Gastrocnemius medialis (tissue), 4 donors: Measurements from ENCODE around the gene CD151. TPM values are rescaled to one million over a fixed set of nuclear protein-coding genes. Genes with fewer than 3 reads are reported as not detected.

Experiments
- ATAC-seq, 2 donors: fragments of 150-250 bp; one replicate each; pipeline ENCODE4 v1.9.1; 2016
- DNase-seq, 2 donors: peaks; one replicate each; pipeline ENCODE4 v3.0.0-alpha.2; 2019
- H3K27ac ChIP-seq, 4 donors: fragments of 200-600 bp; sonication (generic); 1 replicate in 1 of 4; 2 replicates in 3 of 4; pipeline ENCODE4 v1.5.1; 2016 to 2018; ENCODE audit warnings: mild to moderate bottlenecking in 2 of 4, moderate library complexity in 1 of 4
- H3K27me3 ChIP-seq, 3 donors: fragments of 200-600 bp; sonication (generic) in 2 of 3; 1 replicate in 1 of 3; 2 replicates in 2 of 3; pipeline versions ENCODE4 v1.5.1 to v1.6.0; 2016 to 2019; ENCODE audit warnings: mild to moderate bottlenecking in 1 of 3, moderate library complexity in 1 of 3
- H3K36me3 ChIP-seq, 2 donors: fragments of 200-600 bp; sonication (generic) in 1 of 2; one replicate each; pipeline ENCODE4 v1.5.1; 2017 to 2018
- H3K4me1 ChIP-seq, 2 donors: fragments of 200-600 bp; sonication (generic) in 1 of 2; one replicate each; pipeline ENCODE4 v1.5.1; 2016 to 2017; ENCODE audit warnings: mild to moderate bottlenecking in 2 of 2
- H3K4me3 ChIP-seq, 4 donors: fragments of 200-600 bp; sonication (generic) in 3 of 4; 1 replicate in 1 of 4; 2 replicates in 3 of 4; pipeline ENCODE4 v1.5.1; 2016 to 2019; ENCODE audit warnings: mild to moderate bottlenecking in 2 of 4
- H3K9me3 ChIP-seq, 3 donors: fragments of 200-600 bp; sonication (generic) in 2 of 3; 1 replicate in 1 of 3; 2 replicates in 2 of 3; pipeline ENCODE4 v1.5.1; 2016 to 2019
- CTCF ChIP-seq, 5 experiments: fragments of 450-650 bp in 3 of 5; fragments of 200-600 bp in 2 of 5; sonication (generic) in 2 of 5; IDR thresholded peaks in 4 of 5; conservative IDR thresholded peaks in 1 of 5; 1 replicate in 4 of 5; 2 replicates in 1 of 5; pipeline ENCODE4 v1.5.1; 2016 to 2019; ENCODE audit warnings: antibody characterized with exemption in 5 of 5, mild to moderate bottlenecking in 3 of 5, moderate library complexity in 3 of 5
- POLR2A ChIP-seq, 2 donors: fragments of 450-650 bp; IDR thresholded peaks; one replicate each; pipeline ENCODE4 v1.6.1; 2017; ENCODE audit warnings: antibody characterized with exemption in 2 of 2, mild to moderate bottlenecking in 2 of 2, moderate library complexity in 2 of 2
- in situ Hi-C, 4 donors: fragments of 200-750 bp; cut with MboI; loops; one replicate each; pipeline versions ENCODE4 v1.15.0 to v1.8.0; 2017; ENCODE audit warnings: low sequenced_read_pairs in 4 of 4
- intact Hi-C: fragments of 100-400 bp; cut with DNase I; formaldehyde crosslinking; loops from one replicate; pipeline ENCODE4 v1.15.1; 2023; ENCODE audit warnings: low total_unique reads
- total RNA-seq, 4 donors: library from RNA; depleted of rRNA; stranded (reverse); fragments of >200 nt; gene quantifications; one replicate each; pipeline versions ENCODE4 v1.1.0 to v1.2.3, GENCODE V29; 2016

Gene CD151
- total RNA-seq, 4 donors from 2014 or later: 77.0 to 206 (median 169) TPM

GRCh38 chr11:868394-868793, 35.6 kb downstream of the CD151 start:
- no peak overlapping the region for H3K27ac ChIP-seq
- H3K4me3 ChIP-seq: no peak overlapping the region
- in situ Hi-C loops: no loop called here
- no peak for ATAC-seq
- H3K9me3 ChIP-seq: no peaks in the 10 kb centered on the region
- TF ChIP-seq CTCF (IDR thresholded peaks at IDR 0.05 in 4 of 5, conservative IDR thresholded peaks at IDR 0.05 in 1 of 5): no peak
- intact Hi-C loops: no loop called here
- DNase-seq: no peak
- no peaks in the 10 kb centered on the region for H3K27me3 ChIP-seq
- no peaks in the 10 kb centered on the region for H3K4me1 ChIP-seq
- peaks cover 0 to 8% of the 10 kb centered on the region in 2 donors for H3K36me3 ChIP-seq

GRCh38 chr11:868802-869201, 36.0 kb downstream of the CD151 start:
- no peaks in the 10 kb centered on the region for H3K4me1 ChIP-seq
- peaks cover 0 to 7% of the 10 kb centered on the region in 2 donors for H3K36me3 ChIP-seq
- no peaks in the 10 kb centered on the region for H3K27me3 ChIP-seq
- TF ChIP-seq POLR2A (IDR thresholded peaks at IDR 0.05) (no peak), CTCF (IDR thresholded peaks at IDR 0.05 in 4 of 5, conservative IDR thresholded peaks at IDR 0.05 in 1 of 5) (no peak)
- no peaks in the 10 kb centered on the region for H3K9me3 ChIP-seq
- intact Hi-C loops (no loop called here), in situ Hi-C loops (no loop called here)
- DNase-seq (no peak), ATAC-seq (no peak)
- H3K4me3 ChIP-seq: no peak overlapping the region
- H3K27ac ChIP-seq: no peak overlapping the region

- no peaks in the 10 kb centered on the region for H3K36me3 ChIP-seq
- no peak for ATAC-seq
- no peaks in the 10 kb centered on the region for H3K9me3 ChIP-seq
- intact Hi-C loops (no loop called here), in situ Hi-C loops (no loop called here)
- DNase-seq: no peak
- TF ChIP-seq CTCF (IDR thresholded peaks at IDR 0.05 in 4 of 5, conservative IDR thresholded peaks at IDR 0.05 in 1 of 5) (no peak), POLR2A (IDR thresholded peaks at IDR 0.05) (no peak)
- no peaks in the 10 kb centered on the region for H3K4me1 ChIP-seq
- H3K27me3 ChIP-seq: no peaks in the 10 kb centered on the region
- no peak overlapping the region for H3K27ac ChIP-seq
- no peak overlapping the region for H3K4me3 ChIP-seq
Observed at GRCh38 chr11:869399-870126, 36.8 kb downstream of the CD151 start.

- H3K27me3 ChIP-seq: no peaks in the 10 kb centered on the region
- no peak for DNase-seq
- no peak overlapping the region for H3K4me3 ChIP-seq
- in situ Hi-C loops: no loop called here
- H3K9me3 ChIP-seq: no peaks in the 10 kb centered on the region
- no peak for ATAC-seq
- H3K4me1 ChIP-seq: no peaks in the 10 kb centered on the region
- no peak overlapping the region for H3K27ac ChIP-seq
- H3K36me3 ChIP-seq: no peaks in the 10 kb centered on the region
- TF ChIP-seq CTCF (IDR thresholded peaks at IDR 0.05 in 4 of 5, conservative IDR thresholded peaks at IDR 0.05 in 1 of 5): no peak
- no peak for TF ChIP-seq POLR2A (IDR thresholded peaks at IDR 0.05)
- intact Hi-C loops: no loop called here
Observed at GRCh38 chr11:870127-870413, 37.3 kb downstream of the CD151 start.

- ATAC-seq (no peak), DNase-seq (no peak)
- no peak overlapping the region for H3K27ac ChIP-seq
- no peaks in the 10 kb centered on the region for H3K4me1 ChIP-seq
- in situ Hi-C loops: no loop called here
- H3K36me3 ChIP-seq: no peaks in the 10 kb centered on the region
- H3K9me3 ChIP-seq: no peaks in the 10 kb centered on the region
- no peak overlapping the region for H3K4me3 ChIP-seq
- no peak for TF ChIP-seq CTCF (IDR thresholded peaks at IDR 0.05 in 4 of 5, conservative IDR thresholded peaks at IDR 0.05 in 1 of 5)
- no peak for TF ChIP-seq POLR2A (IDR thresholded peaks at IDR 0.05)
- intact Hi-C loops: no loop called here
- no peaks in the 10 kb centered on the region for H3K27me3 ChIP-seq
Observed at GRCh38 chr11:870418-870817, 37.7 kb downstream of the CD151 start.
